ENCODE results near the gene TRIM8.

The TRIM8 gene

DNA sequence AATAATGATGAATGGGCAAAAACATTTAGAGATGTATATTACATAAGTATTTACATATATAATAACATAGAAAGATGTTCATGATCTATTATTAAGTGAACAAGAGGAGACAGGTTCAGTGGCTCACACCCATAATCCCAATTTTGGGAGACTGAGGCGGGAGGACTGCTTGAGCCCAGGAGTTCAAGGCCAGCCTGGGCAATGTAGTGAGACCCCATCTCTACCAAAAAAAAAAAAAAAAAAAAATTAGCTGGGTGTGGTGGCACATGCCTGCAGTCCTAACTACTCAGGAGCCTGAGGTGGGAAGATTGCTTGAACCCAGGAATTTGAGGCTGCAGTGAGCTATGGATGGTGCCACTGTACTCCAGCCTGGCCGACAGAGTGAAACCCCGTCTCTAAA lies 57.5 kb downstream of the TRIM8 start:
- DNase-seq (ENCODE audit: low spot score), result no peak

DNA sequence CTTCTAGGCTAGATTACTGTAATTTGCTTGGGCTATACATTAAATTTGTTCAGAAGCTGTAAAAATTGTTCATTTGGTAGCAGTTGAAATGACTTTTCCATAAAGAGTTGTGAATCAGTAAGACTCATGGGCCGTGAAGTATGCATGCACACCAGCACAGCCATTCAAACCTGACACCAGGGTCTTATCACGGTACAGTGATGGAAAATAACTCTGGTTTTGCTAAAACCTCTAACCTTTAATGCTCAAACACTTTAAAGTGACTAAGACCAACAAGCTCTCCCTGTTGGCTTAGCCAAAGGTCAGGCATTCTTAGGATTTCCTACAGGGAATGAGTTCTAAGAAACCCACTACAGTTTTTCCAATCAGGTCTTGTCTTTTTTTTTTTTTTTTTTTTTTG lies 58.5 kb downstream of the TRIM8 start:
- no peak for DNase-seq (ENCODE audit: low spot score)

DNA sequence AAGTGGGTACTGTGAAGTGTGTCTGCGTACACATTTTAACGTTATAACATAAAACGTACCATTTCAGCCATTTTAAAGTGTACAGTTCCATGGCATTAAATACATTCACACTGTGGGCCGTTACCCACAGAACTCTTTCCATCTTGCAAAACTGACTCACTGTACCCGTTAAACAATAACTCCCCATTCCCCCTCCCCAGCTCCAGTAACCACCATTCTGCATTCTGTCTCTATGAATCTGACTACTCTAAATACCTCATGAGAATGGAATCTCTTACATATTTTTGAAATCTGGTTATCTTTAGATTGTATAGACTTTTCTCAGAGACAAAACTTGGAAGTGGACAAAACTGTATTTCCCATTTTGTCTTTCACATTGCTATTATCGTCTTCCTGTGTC lies 60.6 kb downstream of the TRIM8 start:
- no peak for DNase-seq (ENCODE audit: low spot score)

DNA sequence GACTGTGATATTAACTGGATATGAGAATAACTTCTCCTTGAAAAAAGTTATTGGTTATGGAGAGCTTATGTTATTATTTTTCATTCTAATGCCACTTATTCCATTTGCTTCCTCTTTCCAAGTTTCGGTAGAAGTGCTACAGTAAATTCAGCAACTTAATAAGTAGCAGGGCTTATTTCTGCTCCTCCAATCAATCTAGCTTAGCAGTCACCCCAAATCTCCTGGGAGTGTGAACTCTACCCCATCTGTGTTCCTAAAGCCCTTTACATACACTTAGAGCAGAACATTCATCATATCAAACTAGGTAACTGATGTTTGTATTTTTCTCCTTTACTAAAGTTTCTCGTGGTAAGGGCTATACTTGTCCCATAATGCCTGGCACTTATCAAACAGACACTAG lies 61.3 kb downstream of the TRIM8 start:
- no peak for DNase-seq (ENCODE audit: low spot score)
